ENCODE results near the gene PRAMEF8.
"Not testable (repeated sequence)": the region's sequence is repeated elsewhere in the genome, so short reads cannot be mapped to it uniquely, and the experiment has no call there.

PRAMEF8 gene

DNA sequence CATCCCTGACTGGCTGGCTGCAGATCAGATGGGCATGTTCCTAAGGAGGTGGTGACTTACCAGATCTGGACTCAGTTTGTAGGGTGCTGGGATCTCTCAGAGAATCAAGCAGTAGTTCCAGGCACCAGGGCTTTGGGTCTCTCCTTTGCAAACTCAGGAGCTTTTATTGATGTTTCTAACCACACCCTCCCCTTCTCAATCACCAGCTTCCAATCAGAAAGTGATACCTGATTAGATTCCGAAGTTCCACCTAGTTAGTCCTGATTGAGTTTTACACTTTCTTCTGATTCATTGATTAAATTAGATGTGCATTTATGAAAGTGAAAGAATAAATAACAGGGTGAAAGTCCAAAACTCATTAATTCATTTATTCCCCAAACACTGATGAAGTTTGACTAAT, at the start of gene PRAMEF8:
Gene PRAMEF8 (minus strand): TSS at position 101 of the 400 bp plus-strand sequence. CDS start 1,046 bp downstream, outside the sequence.
- not testable (repeated sequence) for DNase-seq

DNA sequence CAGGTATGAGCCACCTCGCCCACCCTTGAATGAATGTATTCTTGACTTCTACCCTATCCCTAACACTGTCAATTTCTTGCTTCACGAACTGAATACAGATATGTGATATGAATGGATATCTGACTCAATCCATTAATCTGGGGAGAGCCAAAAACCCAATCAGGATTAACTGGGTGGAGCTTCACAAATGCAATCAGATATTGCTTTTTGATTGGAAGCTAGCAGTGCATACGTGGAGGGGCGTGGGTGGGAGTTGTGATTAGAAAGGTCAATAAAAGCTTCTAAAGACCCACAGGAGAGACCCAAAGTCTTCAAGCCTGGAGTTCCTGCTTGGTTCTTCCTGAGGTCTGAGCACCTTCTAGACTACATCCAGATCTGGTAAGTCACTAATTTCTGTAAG, 30.3 kb upstream of the PRAMEF8 start, which contains the start of gene PRAMEF15:
Gene PRAMEF15 (plus strand): TSS at position 301 of the 400 bp plus-strand sequence. CDS start 2,827 bp downstream, outside the sequence.
- not testable (repeated sequence) for DNase-seq

DNA sequence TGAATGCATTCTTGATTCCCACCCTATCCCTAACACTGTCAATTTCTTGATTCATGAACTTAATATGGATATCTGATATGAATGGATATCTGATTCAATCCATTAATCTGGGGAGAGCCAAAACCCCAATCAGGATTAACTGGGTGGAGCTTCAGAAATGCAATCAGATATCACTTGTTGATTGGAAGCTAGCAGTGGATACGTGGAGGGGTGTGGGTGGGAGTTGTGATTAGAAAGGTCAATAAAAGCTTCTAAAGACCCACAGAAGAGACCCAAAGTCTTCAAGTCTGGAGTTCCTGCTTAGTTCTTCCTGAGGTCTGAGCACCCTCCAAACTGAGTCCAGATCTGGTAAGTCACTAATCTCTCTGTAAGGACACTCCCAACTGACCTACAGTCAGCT, 18.3 kb upstream of the PRAMEF8 start, which contains the start of gene PRAMEF33:
Gene PRAMEF33 (plus strand): TSS at position 301 of the 400 bp plus-strand sequence. CDS start 2,416 bp downstream, outside the sequence.
- not testable (repeated sequence) for DNase-seq

DNA sequence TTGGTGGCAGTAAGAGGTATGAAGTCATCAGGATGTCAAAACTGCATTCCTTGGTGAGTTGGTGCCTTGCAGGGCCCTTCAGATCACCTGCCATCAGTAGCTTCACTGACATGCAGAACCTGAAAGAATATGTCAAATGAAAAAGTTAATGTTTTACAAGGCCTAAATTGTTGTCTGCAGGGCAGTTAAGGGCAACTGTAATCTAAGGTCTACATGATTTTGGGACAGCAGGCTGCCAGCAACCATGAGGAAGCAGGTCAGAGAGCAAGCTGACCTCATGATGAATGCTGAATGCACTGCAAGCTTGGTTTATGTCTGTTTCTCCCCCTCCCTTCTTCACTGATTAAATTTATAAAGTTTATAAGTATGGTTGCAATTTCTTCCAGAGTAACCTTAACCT, 17.3 kb upstream of the PRAMEF8 start:
- not testable (repeated sequence) for DNase-seq

DNA sequence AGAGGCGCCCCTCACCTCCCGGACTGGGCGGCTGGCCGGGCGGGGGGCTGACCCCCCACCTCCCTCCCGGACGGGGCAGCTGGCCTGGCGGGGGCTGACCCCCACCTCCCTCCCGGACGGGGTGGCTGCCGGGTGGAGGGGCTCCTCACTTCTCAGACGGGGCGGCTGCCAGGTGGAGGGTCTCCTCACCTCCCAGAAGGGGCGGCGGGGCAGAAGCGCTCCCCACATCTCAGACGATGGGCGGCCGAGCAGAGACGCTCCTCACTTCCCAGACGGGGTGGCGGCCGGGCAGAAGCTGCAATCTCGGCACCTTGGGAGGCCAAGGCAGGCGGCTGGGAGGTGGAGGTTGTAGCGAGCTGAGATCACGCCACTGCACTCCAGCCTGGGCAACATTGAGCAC, 13.8 kb upstream of the PRAMEF8 start:
- not testable (repeated sequence) for DNase-seq

DNA sequence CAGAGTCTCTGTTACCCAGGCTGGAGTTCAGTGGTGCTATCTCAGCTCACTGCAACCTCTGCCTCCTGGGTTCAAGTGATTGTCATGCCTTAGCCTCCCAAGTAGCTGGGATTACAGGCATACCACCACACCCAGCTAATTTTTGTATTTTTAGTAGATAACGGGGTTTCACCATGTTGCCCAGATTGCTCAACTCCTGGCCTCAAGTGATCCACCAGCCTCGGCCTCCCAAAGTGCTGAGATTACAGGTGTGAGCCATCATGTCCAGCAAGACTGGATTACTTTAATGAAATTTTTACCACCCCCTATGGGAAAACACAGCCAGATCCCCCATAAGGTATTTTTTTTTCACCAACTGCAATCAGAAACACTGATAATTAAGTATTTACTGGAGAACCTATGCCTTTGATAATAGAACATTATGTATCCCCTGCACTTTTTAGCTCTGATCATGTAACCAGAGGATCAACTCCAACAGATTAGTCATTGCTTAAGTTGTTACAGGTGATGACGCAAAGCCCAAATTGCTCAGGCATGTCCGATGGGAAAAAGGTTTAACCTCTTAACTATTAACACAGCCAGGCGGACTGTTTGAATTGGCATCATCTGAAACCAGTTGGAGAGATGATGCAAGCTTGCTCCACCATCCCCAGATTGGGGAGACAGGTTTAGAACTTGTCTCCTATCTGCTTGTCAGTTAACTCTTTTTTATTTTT, 12.4 kb upstream of the PRAMEF8 start:
- DNase-seq, result not testable (repeated sequence)

DNA sequence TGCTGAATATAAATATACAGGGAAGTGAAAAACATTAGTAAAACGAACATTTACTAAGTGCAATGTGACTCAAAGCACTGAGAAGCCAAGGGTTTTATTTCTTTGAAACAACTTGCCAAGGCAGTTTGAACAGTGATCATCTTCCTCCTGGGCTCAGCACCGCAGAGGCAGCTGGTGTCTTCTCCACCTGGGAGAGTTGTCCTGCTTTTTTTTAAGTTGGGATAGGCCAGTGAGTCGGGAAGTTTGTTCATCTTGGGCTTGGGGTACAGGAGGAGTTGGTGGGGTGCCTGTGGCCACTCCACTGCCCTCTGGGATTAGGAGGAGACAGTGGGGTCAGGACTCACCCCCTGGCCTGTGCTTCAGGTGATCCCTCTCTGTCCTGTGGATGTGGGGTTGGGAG, 4.1 kb upstream of the PRAMEF8 start:
- DNase-seq, result not testable (repeated sequence)

DNA sequence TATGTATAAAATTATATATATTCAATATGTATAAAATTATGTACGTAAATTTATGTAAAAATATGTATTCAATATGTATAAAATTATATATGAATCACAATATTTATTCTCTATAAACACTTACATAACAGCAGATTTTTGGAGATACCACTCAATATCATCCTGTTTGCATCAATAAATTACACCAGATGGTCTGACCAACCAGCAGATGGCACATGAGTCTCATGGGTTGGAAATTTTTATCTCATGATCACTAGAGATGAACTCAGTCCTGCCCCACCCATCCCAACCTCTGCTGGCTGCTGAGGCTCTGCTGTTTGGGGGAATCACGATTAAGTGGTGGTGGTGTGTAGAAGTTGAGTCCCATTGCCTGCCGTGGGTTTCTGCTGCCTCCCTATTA, 5.3 kb downstream of the PRAMEF8 start:
- not testable (repeated sequence) for DNase-seq

DNA sequence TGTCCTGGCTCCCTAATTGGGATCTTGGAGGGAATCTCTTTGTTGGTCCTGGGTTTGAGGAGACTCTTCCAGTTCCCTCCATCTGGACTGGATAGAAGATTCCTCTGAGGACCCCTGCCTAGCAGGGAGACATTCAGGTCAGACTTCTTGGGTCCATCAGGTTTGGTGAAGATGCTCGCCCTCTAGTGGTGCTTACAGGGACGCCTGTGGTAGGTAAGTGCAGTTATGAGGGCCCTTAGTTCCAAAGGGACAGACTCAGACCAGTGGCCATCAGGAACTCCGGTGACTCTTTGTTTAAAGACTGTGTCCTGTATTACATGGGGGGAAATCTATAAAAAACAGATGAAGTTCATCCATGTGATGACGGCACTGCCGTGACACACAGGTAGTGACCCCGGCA, 7.9 kb downstream of the PRAMEF8 start:
- not testable (repeated sequence) for DNase-seq

DNA sequence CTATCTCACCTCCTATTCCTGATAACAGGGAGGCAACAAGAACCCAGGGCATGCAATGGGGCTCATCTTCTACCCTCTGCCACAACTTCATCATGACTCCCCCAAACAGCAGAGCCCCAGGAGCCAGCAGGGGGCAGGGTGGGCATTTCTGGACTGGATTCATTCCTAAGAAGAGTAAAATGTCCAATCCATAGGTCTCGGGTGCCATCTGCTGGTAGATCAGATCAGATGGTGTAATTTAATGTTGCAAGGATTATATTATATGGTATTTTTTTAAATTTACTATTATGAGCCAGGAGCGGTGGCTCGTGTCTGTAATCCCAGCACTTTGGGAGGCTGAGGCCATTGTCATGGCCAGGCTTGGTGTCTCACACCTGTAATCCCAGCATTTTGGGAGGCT, 19.8 kb downstream of the PRAMEF8 start:
- not testable (repeated sequence) for DNase-seq

DNA sequence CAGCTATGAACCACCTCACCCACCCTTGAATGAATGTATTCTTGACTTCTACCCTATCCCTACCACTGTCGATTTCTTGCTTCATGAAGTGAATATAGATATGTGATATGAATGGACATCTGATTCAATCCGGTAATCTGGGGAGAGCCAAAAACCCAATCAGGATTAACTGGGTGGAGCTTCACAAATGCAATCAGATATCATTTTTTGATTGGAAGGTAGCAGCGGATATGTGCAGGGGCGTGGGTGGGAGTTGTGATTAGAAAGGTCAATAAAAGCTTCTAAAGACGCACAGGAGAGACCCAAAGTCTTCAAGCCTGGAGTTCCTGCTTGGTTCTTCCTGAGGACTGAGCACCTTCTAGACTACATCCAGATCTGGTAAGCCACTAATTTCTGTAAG, 31.0 kb downstream of the PRAMEF8 start, which contains the start of gene PRAMEF5:
Gene PRAMEF5 (plus strand): TSS at position 301 of the 400 bp plus-strand sequence. CDS start 5,071 bp downstream, outside the sequence.
- DNase-seq, result not testable (repeated sequence)

DNA sequence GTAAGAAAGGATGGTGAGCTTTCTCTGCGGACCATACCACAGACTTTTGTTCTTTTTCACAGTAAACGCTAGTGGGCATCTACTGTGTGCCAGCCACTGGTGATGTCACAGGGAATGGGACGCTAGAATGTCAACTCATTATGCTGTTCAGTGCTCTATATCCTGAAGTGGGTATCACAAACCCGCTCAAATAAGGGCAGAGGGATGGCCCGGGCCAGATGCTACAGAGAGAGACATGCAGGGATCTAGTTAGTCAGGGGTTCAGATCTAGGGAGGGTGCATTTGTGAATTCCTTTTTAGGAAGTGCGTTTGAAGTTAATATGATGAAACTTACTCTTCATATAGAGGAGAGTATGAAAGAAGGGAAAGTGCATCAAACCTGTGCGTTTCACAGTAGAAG, 37.8 kb downstream of the PRAMEF8 start:
- DNase-seq, result not testable (repeated sequence)

DNA sequence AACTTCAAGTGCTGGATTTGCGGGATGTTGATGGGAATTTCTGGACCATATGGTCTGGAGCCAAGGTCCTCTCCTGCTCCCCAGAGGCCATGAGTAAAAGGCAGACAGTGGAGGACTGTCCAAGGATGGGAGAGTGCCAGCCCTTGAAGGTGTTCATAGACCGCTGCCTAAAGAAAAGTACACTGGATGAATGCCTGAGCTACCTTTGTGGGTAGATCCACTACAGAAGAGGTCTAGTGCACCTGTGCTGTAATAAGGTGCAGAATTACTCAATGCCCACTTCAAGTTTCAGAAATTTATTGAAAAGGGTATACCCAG, 38.4 kb downstream of the PRAMEF8 start:
- DNase-seq, result not testable (repeated sequence)

DNA sequence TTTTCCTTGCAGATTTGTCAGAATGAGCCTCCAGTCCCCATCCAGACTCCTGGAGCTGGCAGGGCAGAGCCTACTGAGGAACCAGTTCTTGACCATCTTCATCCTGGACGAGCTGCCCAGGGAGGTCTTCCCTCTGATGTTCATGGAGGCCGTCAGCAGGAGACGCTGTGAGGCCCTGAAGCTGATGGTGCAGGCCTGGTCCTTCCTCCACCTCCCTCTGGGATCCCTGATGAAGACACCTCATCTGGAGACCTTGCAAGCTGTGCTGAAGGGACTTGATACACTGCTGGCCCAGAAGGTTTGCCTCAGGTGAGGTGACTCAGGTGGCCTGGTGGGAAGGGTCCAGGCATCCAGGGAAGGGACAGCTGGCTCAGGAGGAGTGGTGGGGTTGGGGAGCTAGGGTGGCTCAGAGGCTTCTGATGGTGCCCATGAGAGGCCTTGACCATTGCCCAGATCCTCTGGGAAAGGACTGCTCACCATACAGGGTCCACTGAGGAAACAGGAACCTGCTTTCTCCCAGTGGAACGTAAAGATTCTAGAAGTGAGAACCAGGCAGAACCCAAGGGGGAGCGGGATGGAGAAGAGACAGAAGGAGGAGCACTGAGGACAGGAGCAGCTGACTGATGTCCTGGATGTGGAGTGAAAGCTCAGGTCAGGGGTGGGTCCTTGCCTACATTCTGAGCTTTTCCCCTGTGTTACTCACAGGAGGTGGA, 38.9 kb downstream of the PRAMEF8 start:
- not testable (repeated sequence) for DNase-seq

DNA sequence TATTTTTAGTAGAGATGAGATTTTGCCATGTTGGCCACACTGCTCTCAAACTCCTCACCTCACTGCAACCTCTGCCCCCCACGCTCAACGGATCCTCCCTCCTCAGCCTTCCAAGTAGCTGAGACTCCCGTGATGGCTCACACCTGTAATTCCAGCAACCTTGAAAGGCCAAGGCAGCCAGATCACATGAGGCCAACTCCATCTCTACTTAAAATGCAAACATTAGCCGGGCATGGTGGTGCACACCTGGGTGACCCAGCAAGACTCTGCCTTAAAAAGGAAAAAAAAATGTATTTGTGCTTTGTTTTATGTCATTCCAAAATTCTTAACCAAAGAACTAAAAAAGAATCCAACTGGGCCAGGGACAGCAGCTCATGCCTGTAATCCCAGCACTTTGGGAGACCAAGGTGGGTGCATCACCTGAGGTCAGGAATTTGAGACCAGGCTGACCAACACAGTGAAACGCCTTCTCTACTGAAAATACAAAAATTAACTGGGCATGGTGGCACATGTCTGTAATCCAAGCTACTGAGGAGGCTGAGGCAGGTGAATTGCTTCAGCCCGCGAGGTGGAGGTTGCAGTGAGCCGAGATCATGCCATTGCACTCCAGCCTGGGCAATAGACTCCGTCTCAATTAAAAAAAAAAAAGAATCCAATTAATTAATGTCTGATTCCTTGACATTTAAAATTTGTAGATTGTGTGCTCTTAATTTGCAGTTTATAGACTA, 41.2 kb downstream of the PRAMEF8 start:
- DNase-seq, result not testable (repeated sequence)

DNA sequence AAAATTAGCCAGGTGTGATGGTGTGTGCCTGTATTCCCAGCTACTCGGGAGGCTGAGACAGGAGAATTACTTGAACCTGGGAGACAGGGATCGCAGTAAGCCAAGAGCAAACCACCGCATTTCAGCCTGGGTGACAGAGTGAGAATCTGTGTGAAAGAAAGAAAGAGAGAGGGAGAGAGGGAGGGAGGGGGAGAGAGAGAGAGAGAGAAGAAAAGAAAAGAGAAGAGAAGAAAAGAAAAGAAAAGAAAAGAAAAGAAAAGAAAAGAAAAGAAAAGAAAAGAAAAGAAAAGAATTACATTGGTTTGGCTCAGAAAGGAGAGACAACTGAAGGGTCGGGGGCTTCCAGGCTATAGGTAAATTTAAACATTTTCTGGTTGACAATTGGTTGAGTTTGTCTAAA, 45.3 kb downstream of the PRAMEF8 start:
- DNase-seq, result not testable (repeated sequence)

DNA sequence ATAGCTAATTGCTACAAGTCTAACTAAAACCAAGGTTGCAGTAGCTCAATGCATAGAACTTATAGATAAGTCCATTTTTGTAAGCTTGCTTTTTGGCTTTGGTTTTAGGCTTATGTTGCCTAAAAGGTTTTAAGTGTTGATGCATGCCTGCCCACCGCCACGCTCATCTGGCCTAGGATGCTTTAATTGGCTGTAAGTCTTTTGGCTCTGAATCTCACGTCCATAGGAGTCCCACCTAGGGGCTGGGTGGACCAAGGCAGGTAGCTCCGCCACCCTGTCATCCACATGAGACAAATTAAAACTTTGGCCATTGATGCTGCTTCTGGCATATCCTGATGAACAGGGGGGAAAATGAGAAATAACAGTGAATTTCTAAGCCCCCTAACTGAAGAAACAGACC, 47.4 kb downstream of the PRAMEF8 start:
- DNase-seq, result not testable (repeated sequence)

DNA sequence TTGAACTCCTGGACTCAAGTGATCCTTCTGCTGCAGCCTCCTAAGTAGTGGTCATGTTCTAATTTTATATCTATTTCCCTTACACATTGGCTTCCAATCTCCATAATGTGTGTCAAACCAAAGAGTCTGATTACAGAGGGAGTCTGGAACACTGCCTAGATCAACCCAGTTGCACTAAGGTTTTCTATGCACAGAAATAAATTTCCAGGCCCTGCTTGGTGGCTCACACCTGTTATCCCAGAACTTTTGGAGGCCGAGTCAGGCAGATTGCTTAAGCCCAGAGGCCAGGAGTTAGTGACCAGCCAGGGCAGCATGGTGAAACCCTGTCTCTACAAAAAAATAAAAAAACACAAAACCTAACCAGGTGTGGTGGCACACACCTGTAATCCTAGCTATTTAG, 50.9 kb downstream of the PRAMEF8 start:
- not testable (repeated sequence) for DNase-seq

DNA sequence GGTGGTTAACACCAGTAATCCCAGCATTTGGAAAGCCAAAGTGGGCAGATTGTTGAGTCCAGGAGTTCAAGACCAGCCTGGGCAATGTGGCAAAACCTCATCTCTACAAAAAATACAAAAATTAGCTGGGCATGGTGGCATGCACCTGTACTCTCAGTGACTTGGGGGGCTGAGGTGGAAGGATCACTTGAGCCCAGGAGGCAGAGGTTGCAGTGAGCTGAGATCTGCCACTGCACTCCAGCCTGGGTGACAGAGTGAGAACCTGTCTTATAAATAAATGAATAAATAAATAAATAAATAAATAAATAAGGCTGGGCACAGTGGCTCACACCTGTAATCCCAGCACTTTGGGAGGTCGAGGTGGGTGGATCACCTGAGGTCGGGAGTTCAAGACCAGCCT, 52.9 kb downstream of the PRAMEF8 start:
- not testable (repeated sequence) for DNase-seq

All from cortex of kidney (tissue), 1 donor.